GM18498 (cell line): ENCODE results near the gene GBP1.
"Not testable (repeated sequence)": the region's sequence is repeated elsewhere in the genome, so short reads cannot be mapped to it uniquely, and the experiment has no call there.

Source experiments
- ATAC-seq: cut with Tn5 transposase; IDR thresholded peaks from one replicate; pipeline ENCODE4 v1.9.1; 2021; ENCODE audit warnings: mild to moderate bottlenecking, moderate library complexity; ENCODE audit not compliant: unreplicated experiment

Gene GBP1

GRCh38 chr1:89051955-89052312, 13.1 kb downstream of the GBP1 start:
- no peak for ATAC-seq

- ATAC-seq, result no peak
Measured at GRCh38 chr1:89051300-89051954, 13.6 kb downstream of the GBP1 start.

GRCh38 chr1:89050649-89051033, 14.4 kb downstream of the GBP1 start:
- no peak for ATAC-seq

- not testable (repeated sequence) for ATAC-seq
Measured at GRCh38 chr1:89049901-89050648, 14.9 kb downstream of the GBP1 start.

GRCh38 chr1:89049187-89049586, 15.8 kb downstream of the GBP1 start:
- ATAC-seq, result not testable (repeated sequence)

GRCh38 chr1:89047734-89048133, 17.3 kb downstream of the GBP1 start:
- ATAC-seq, result no peak

- ATAC-seq, result not testable (repeated sequence)
Measured at GRCh38 chr1:89046318-89047183, 18.5 kb downstream of the GBP1 start.

- no peak for ATAC-seq
Measured at GRCh38 chr1:89044970-89045721, 19.9 kb downstream of the GBP1 start.

GRCh38 chr1:89043940-89044339, 21.1 kb downstream of the GBP1 start:
- no peak for ATAC-seq

- no peak for ATAC-seq
Measured at GRCh38 chr1:89042491-89042890, 22.5 kb downstream of the GBP1 start.

- no peak for ATAC-seq
Measured at GRCh38 chr1:89041721-89042120, 23.3 kb downstream of the GBP1 start.

GRCh38 chr1:89041119-89041641, 23.8 kb downstream of the GBP1 start:
- ATAC-seq, result peak; percentile 89

- no peak for ATAC-seq
Measured at GRCh38 chr1:89040315-89040626, 24.7 kb downstream of the GBP1 start.

- ATAC-seq, result no peak
Measured at GRCh38 chr1:89037186-89037585, 27.8 kb downstream of the GBP1 start.

- ATAC-seq, result no peak
Measured at GRCh38 chr1:89035080-89035479, 29.9 kb downstream of the GBP1 start.

- not testable (repeated sequence) for ATAC-seq
Measured at GRCh38 chr1:89034004-89034403, 31.0 kb downstream of the GBP1 start.

- not testable (repeated sequence) for ATAC-seq
Measured at GRCh38 chr1:89029051-89029450, 36.0 kb downstream of the GBP1 start.

GRCh38 chr1:89025928-89026327, 39.1 kb downstream of the GBP1 start:
- no peak for ATAC-seq

GRCh38 chr1:89023026-89023425, 42.0 kb downstream of the GBP1 start:
- no peak for ATAC-seq

GRCh38 chr1:89022167-89022959, 42.6 kb downstream of the GBP1 start, which contains the start of gene GBP3:
Gene GBP3, minus strand, starts transcription at chr1:89022866. Its CDS starts 2,145 bp downstream, at chr1:89020721.
- ATAC-seq, result peak; percentile 74
